ENCODE measurements around the gene SPA17.

DNA sequence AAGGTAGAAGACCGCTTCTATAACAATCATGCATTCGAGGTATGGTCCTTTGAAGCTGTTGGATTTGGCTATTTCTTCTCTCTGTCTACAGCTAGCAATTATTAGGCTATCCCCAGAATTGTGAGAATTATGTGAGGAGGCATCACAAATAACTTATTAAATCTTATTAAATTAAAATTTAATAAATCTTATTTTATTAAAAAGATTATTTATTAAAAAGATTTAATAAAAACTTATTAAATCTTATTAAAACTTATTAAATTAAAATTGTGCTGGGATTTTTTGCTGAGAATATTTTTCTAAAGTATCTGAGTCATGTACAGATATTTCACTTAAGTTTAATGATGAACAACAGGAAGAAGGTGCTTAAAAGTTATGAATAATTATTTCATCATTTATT is 7.7 kb downstream of the SPA17 start:
- TF ChIP-seq CTCF (IDR thresholded peaks at IDR 0.05) (no peak), POLR2AphosphoS5 (IDR thresholded peaks at IDR 0.05) (no peak), POLR2A (IDR thresholded peaks at IDR 0.05) (no peak), EP300 (IDR thresholded peaks at IDR 0.05) (no peak)

Data from sigmoid colon (tissue), 4 donors.